CD4-positive, alpha-beta T cell treated with Interleukin-15 for 1 hour (primary cell): ENCODE results near the gene MAGED4.
"Not testable (repeated sequence)": the region's sequence is repeated elsewhere in the genome, so short reads cannot be mapped to it uniquely, and the experiment has no call there.

Experiments used
- DNase-seq: peaks from one replicate; pipeline ENCODE4 v3.0.0-alpha.2; 2020

MAGED4 gene

GRCh38 chrX:52184440-52185077, at the start of gene MAGED4:
MAGED4 (plus strand) TSS chrX:52184888; CDS start chrX:52185923, 1,035 bp downstream.
- DNase-seq = not testable (repeated sequence)

GRCh38 chrX:52138830-52139544, 45.7 kb upstream of the MAGED4 start:
- DNase-seq = no peak

GRCh38 chrX:52139545-52139895, 45.2 kb upstream of the MAGED4 start:
- no peak for DNase-seq

- no peak for DNase-seq
Observed at GRCh38 chrX:52140020-52140419, 44.7 kb upstream of the MAGED4 start.

GRCh38 chrX:52150667-52151066, 34.0 kb upstream of the MAGED4 start:
- DNase-seq = not testable (repeated sequence)

GRCh38 chrX:52160140-52160539, 24.5 kb upstream of the MAGED4 start:
- DNase-seq = not testable (repeated sequence)

- no peak for DNase-seq
Observed at GRCh38 chrX:52166840-52167239, 17.8 kb upstream of the MAGED4 start.

GRCh38 chrX:52171055-52171454, 13.6 kb upstream of the MAGED4 start:
- DNase-seq = not testable (repeated sequence)

- not testable (repeated sequence) for DNase-seq
Observed at GRCh38 chrX:52185078-52185453, 378 bp downstream of the MAGED4 start.

GRCh38 chrX:52211405-52211804, 26.7 kb downstream of the MAGED4 start:
- DNase-seq = not testable (repeated sequence)

GRCh38 chrX:52213276-52213675, 28.6 kb downstream of the MAGED4 start:
- no peak for DNase-seq

- DNase-seq = no peak
Observed at GRCh38 chrX:52216541-52216940, 31.9 kb downstream of the MAGED4 start.

- no peak for DNase-seq
Observed at GRCh38 chrX:52217494-52218160, 32.9 kb downstream of the MAGED4 start.

- DNase-seq = no peak
Observed at GRCh38 chrX:52220936-52221335, 36.2 kb downstream of the MAGED4 start.
